Neural crest cell (in vitro differentiated cells): Measurements from ENCODE around the gene AP1M1. TPM values are rescaled to one million over a fixed set of nuclear protein-coding genes. Genes with fewer than 3 reads are reported as not detected.

Experiments used
- DNase-seq: peaks from one replicate; pipeline ENCODE4 v3.0.0; 2021; ENCODE audit warnings: low read depth, mixed read lengths, low spot score
- H3K27ac Mint-ChIP-seq: one replicate; pipeline ENCODE4 v1.8.0; 2021; ENCODE audit warnings: mild to moderate bottlenecking, mixed read lengths; ENCODE audit not compliant: unreplicated experiment
- H3K27me3 Mint-ChIP-seq: 2 replicates; pipeline ENCODE4 v1.8.0; 2021; ENCODE audit warnings: low read depth, mild to moderate bottlenecking, mixed read lengths
- H3K36me3 Mint-ChIP-seq: 2 replicates; pipeline ENCODE4 v1.8.0; 2021; ENCODE audit warnings: low read depth, mild to moderate bottlenecking, mixed read lengths
- H3K4me1 Mint-ChIP-seq: 2 replicates; pipeline ENCODE4 v1.8.0; 2021; ENCODE audit warnings: mixed read lengths
- H3K4me3 Mint-ChIP-seq: one replicate; pipeline ENCODE4 v1.8.0; 2021; ENCODE audit warnings: mild to moderate bottlenecking, mixed read lengths
- H3K9me3 Mint-ChIP-seq: 2 replicates; pipeline ENCODE4 v1.8.0; 2021; ENCODE audit warnings: mixed read lengths
- CTCF ChIP-seq: fragments of 200-600 bp; sonication (generic); conservative IDR thresholded peaks from 2 replicates; pipeline ENCODE4 v1.5.0; 2021; ENCODE audit warnings: antibody characterized with exemption, mild to moderate bottlenecking
- total RNA-seq: library from RNA; stranded (reverse); gene quantifications from 2 replicates; pipeline ENCODE4 v1.2.1, GENCODE V29; 2021

AP1M1 gene
- total RNA-seq, 1 donor from 2014 or later = 97.6 TPM

DNA sequence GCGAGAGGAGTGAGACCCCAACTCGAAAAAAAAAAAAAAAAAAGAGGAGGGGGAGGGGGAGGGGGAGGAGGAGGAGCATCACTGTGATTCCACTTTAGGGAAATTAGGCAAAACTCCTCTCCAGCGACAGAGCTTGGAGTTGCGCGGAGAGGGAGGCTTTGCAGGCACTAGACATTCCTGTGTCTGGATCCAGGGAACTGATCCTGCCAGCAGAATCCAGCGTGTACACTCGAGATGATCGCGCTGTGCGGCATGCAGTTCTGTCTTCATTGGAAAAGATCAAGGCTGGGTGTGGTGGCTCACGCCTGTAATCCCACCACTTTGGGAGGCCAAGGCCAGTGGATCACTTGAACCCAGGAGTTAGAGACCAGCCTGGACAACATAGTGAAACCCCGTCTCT, 97.3 kb downstream of the AP1M1 start:
- DNase-seq = no peak
- H3K27me3 Mint-ChIP-seq = no peaks in the 10 kb centered on the region
- H3K9me3 Mint-ChIP-seq = no peaks in the 10 kb centered on the region
- H3K4me1 Mint-ChIP-seq = no peaks in the 10 kb centered on the region
- no peak for TF ChIP-seq CTCF
- H3K4me3 Mint-ChIP-seq = no peak overlapping the region
- H3K27ac Mint-ChIP-seq = no peak overlapping the region
- no peaks in the 10 kb centered on the region for H3K36me3 Mint-ChIP-seq

Other genes starting within 250 kb of the AP1M1 start
- gene OR10H4, start 248.9 kb upstream of the AP1M1 start, total RNA-seq = not detected in 2 replicates
- gene TPM4, start 121.4 kb upstream of the AP1M1 start, total RNA-seq = 357 and 373 TPM in 2 replicates
- gene RAB8A, start 86.0 kb upstream of the AP1M1 start, total RNA-seq = 88.9 and 95.5 TPM in 2 replicates
- not detected in 2 replicates for gene HSH2D, start 54.2 kb upstream of the AP1M1 start, total RNA-seq
- gene CIB3, start 24.4 kb upstream of the AP1M1 start, total RNA-seq = not detected in 2 replicates
- 84.4 and 85.9 TPM in 2 replicates for gene FAM32A, start 12.5 kb upstream of the AP1M1 start, total RNA-seq
- gene KLF2, start 126.9 kb downstream of the AP1M1 start, total RNA-seq = 0.16 and 0.54 TPM in 2 replicates